GM21526 (cell line): ENCODE results near the gene GSTM3.
"Not testable (repeated sequence)": the region's sequence is repeated elsewhere in the genome, so short reads cannot be mapped to it uniquely, and the experiment has no call there.

ENCODE experiments used
- ATAC-seq: cut with Tn5 transposase; IDR thresholded peaks from one replicate; pipeline ENCODE4 v1.9.1; 2021; ENCODE audit warnings: moderate library complexity; ENCODE audit not compliant: unreplicated experiment, low FRiP score

The GSTM3 gene

GRCh38 chr1:109708949-109709348 lies 31.9 kb downstream of the GSTM3 start:
- ATAC-seq = not testable (repeated sequence)

DNA sequence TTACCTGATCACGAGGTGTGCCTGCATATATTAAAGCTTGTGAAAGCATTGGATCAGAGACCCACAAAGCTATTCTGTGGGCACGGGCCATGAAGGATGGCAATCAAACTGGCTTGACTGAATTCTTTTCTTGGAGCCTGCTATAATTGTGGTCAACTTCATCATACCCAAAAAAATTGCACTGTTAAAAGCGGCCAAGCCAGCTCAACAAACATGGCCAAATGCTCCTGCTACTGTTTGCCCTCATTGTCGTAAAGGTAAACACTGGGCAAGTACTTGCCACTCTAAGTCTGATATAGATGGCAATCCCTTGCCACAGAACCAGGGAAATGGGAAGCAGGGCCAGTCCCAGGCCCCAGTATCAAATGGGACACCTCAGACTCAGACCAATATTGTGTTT lies 35.4 kb downstream of the GSTM3 start:
- ATAC-seq = no peak

- no peak for ATAC-seq
Measured at GRCh38 chr1:109704173-109704572, 36.7 kb downstream of the GSTM3 start.

DNA sequence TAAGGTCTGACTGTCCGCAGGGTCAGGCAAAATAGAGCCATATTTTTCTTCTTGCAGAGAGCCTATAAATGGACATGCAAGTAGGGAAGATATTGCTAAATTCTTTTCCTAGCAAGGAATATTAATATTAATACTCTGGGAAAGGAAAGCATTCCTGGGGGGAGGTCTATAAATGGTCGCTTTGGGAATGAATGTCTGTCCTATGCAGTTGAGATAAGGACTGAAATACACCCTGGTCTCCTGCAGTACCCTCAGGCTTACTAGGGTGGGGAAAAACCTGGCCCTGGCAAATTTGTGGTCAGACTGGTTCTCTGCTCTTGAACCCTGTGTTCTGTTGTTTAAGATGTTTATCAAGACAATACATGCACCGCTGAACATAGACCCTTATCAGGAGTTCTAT lies 37.9 kb downstream of the GSTM3 start:
- not testable (repeated sequence) for ATAC-seq

DNA sequence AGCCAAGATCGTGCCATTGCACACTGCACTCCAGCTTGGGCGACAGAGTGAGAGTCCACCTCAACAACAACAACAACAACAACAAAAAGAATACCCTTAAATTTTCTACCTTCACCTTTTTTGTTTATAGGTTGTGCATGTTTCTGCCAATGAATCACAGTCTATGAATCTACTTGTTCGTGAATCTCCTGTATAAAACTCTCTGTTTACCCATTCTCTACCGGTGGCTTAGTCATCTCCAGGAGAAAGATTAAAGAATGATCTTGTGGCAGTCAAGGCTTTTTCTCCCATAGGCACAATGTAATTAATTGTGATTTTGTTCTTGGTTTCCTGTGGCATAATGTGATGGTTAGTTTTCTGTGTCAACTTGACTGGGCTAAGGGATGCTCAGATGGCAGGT lies 43.0 kb downstream of the GSTM3 start:
- not testable (repeated sequence) for ATAC-seq

DNA sequence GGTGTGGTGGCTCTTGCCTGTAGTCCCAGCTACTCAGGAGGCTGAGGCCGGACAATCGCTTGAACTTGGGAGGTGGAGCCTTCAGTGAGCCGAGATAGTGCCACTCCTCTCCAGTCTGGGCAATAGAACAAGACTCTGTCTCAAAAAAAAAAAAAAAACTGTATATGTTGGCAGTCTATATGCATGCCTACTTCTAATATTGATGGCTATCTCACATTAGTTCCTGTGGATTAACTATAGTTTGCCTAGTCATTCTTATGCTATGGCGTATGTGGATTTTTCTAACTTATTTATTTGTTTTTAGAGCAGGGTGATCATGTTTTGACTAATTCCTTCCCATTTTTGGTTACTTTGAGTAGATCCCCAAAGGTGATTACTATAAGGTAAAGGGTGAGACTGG lies 43.8 kb downstream of the GSTM3 start:
- ATAC-seq = no peak

DNA sequence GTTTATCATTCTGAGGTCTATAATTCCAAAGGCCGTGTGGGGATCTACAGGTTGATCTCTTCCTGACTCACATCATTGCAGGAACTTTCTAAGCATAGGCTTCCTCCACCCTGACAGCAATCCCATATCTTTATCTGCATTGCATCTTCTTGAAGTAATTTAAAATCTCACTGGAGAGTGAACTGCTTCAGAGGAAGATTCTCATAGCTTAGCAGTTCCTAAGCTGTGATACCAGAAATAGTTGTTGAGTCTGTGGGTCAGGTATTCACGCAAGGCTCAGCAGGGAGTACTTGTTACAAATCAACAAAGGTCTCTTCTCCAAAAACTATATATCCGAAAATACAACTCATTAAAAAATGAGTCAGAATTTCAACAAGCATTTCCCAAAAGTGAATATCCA lies 45.7 kb downstream of the GSTM3 start:
- ATAC-seq = not testable (repeated sequence)

DNA sequence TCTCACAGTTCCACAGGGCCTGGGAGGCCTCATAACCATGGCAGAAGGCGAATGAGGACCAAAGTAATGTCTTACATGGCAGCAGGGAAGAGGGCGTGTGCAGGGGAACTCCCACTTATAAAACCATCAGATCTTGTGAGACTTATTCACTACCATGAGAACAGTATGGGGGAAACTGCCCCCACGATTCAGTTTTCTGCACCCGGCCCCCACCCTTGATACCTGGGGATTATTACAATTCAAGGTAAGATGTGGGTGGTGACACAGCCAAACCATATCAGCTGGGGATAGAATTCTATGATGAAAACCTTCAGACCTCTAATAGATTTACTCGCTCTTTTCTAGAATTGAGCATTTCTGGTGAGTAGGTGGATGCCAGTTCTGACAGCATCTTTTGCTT lies 46.4 kb downstream of the GSTM3 start:
- not testable (repeated sequence) for ATAC-seq

DNA sequence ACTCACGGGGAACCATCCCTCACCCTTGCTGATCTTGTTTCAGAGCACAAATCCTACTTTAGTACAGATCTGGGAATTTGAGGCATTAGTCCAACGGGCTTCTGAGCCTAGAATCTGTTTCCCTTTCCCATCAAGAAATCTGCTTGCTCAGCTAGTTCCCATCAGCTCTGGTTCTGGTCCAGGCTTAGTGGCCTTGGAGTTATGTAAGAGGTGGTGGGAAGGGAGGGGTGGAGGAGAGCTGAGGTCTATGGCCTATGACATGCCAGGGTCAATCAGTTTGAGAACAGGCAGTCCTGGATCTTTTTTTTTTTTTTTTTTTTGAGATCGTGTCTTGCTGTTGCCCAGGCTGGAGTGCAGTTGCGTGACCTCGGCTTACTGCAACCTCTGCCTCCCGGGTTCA lies 49.1 kb downstream of the GSTM3 start:
- no peak for ATAC-seq

- ATAC-seq = no peak
Measured at GRCh38 chr1:109689844-109690405, 50.9 kb downstream of the GSTM3 start.

GRCh38 chr1:109687641-109688499 lies 53.0 kb downstream of the GSTM3 start, which contains the start of gene GSTM1:
Gene GSTM1 (plus strand): TSS chr1:109687817. CDS start chr1:109687874, 57 bp downstream.
- peak; percentile 97 for ATAC-seq

DNA sequence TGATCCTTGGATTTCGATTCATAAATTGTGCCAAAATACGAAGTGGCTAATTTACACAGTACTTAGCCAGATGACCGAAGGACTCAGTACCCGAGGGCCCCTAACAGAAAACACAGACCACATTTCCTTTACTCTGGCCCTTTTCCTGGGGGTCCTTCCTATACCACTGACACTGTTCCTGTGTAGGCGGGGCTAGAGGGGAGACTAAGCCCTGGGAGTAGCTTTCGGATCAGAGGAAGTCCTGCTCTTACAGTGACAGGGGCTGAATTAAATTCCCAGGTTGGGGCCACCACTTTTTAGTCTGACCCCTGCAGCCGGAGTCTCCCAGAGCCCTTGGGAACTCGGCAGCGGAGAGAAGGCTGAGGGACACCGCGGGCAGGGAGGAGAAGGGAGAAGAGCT lies 53.7 kb downstream of the GSTM3 start:
- ATAC-seq = not testable (repeated sequence)

- not testable (repeated sequence) for ATAC-seq
Measured at GRCh38 chr1:109685890-109686289, 54.9 kb downstream of the GSTM3 start.

GRCh38 chr1:109685399-109685798 lies 55.4 kb downstream of the GSTM3 start:
- not testable (repeated sequence) for ATAC-seq

GRCh38 chr1:109684777-109685176 lies 56.1 kb downstream of the GSTM3 start:
- not testable (repeated sequence) for ATAC-seq
